Tibial nerve (tissue), 4 donors: Measurements from ENCODE around the gene SEMA4C. TPM values are rescaled to one million over a fixed set of nuclear protein-coding genes. Genes with fewer than 3 reads are reported as not detected.
A peak's percentile ranks its signal among the peaks of the same experiment; 100 is the strongest.

Experiments
- DNase-seq, 2 donors: peaks; one replicate each; pipeline ENCODE4 v3.0.0-alpha.2; 2019; ENCODE audit warnings: low spot score in 2 of 2
- H3K27ac ChIP-seq, 4 donors: fragments of 200-600 bp; sonication (generic) in 3 of 4; one replicate each; pipeline ENCODE4 v1.5.1; 2017 to 2019; ENCODE audit warnings: mild to moderate bottlenecking in 1 of 4
- H3K27me3 ChIP-seq, 2 donors: fragments of 200-600 bp; sonication (generic) in 1 of 2; one replicate each; pipeline versions ENCODE4 v1.5.1 to v1.6.0; 2017 to 2019
- H3K36me3 ChIP-seq, 3 donors: fragments of 200-600 bp; sonication (generic); one replicate each; pipeline ENCODE4 v1.5.1; 2018 to 2019
- H3K4me1 ChIP-seq, 4 donors: fragments of 200-600 bp; sonication (generic) in 3 of 4; one replicate each; pipeline ENCODE4 v1.5.1; 2017 to 2019
- H3K4me3 ChIP-seq, 4 donors: fragments of 200-600 bp; sonication (generic) in 3 of 4; one replicate each; pipeline ENCODE4 v1.5.1; 2017 to 2019; ENCODE audit warnings: mild to moderate bottlenecking in 1 of 4, moderate library complexity in 1 of 4
- H3K9me3 ChIP-seq, 4 donors: fragments of 200-600 bp; sonication (generic) in 3 of 4; one replicate each; pipeline ENCODE4 v1.5.1; 2017 to 2019
- CTCF ChIP-seq, 5 experiments: fragments of 200-600 bp in 3 of 5; fragments of 450-650 bp in 2 of 5; sonication (generic) in 3 of 5; IDR thresholded peaks; one replicate each; pipeline ENCODE4 v1.5.1; 2016 to 2019; ENCODE audit warnings: antibody characterized with exemption in 5 of 5, mild to moderate bottlenecking in 3 of 5, moderate library complexity in 2 of 5
- EP300 ChIP-seq, 2 donors: sonication (generic); formaldehyde crosslinking; IDR thresholded peaks; one replicate each; pipeline ENCODE4 v1.6.1; 2017; ENCODE audit warnings: antibody characterized with exemption in 2 of 2, mild to moderate bottlenecking in 1 of 2
- POLR2A ChIP-seq, 2 donors: fragments of 450-650 bp; IDR thresholded peaks; one replicate each; pipeline ENCODE4 v1.6.1; 2017; ENCODE audit warnings: antibody characterized with exemption in 2 of 2, mild to moderate bottlenecking in 2 of 2, moderate library complexity in 2 of 2
- WGBS, 2 donors: methylation state at CpG; one replicate each; pipeline ENCODE4 v1.1.5; 2018; 5-methylcytosine and 5-hydroxymethylcytosine counted together
- total RNA-seq, 4 donors: library from RNA; depleted of rRNA; stranded (reverse); fragments of >200 nt; gene quantifications; one replicate each; pipeline ENCODE4 v1.1.0, GENCODE V29; 2016

The SEMA4C gene
- total RNA-seq, 4 donors from 2014 or later = 120 to 181 (median 147) TPM

DNA sequence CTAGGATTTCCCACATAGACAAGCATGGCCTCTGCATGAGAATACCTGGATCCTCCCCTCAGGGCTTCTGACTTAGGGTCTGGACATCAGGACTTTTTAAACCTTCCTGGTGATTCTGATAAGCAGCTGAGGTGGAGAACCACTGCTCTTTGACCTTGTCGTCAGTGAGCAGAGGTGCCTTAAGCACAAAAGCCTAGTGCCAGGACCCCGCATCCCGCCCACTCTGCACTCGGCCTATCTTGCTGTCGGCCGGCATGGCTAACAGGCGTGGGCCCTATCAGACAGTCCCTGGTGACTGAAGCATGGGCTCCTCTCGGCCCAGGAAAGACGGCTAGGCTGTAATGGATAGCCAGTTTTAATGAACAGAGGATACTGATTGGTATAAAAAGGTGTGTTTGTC is 32.3 kb downstream of the SEMA4C start:
- DNase-seq = no peak
- Histone ChIP-seq H3K4me1 (peaks cover 0 to 24% (median 12%) of the 10 kb centered on the region in 4 donors), H3K27ac (no peak overlapping the region), H3K27me3 (no peaks in the 10 kb centered on the region), H3K36me3 (peaks cover 0 to 91% (median 0%) of the 10 kb centered on the region in 3 donors), H3K9me3 (no peaks in the 10 kb centered on the region), H3K4me3 (no peak overlapping the region)
- 79 to 92% methylated on average over 9 of the region's 9 CpGs for whole genome bisulfite sequencing, 2 donors
- TF ChIP-seq EP300 (IDR thresholded peaks at IDR 0.05) (no peak), CTCF (IDR thresholded peaks at IDR 0.05) (no peak)

DNA sequence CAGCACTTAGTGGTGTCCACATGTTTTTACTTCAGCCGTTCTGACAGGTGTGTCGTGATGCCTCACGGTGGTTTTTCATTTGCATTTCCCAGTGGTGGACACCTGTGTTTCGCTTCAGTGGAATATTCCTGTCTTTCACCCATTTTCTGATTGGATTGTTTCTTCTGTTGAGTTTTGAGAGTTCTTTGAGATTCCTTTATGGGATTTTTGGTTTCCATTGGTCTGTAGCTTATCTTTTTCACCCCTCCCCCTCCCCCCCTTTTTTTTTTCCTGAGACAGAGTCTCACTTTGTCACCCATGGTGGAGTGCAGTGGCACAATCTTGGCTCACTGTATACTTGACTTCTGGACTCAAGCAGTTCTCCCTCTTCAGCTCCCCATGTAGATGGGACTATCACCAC is 34.0 kb downstream of the SEMA4C start:
- H3K9me3 ChIP-seq = no peaks in the 10 kb centered on the region
- WGBS, 2 donors = 92 to 95% methylated on average over 4 of the region's 4 CpGs
- TF ChIP-seq POLR2A (IDR thresholded peaks at IDR 0.05) (no peak), CTCF (IDR thresholded peaks at IDR 0.05) (no peak), EP300 (IDR thresholded peaks at IDR 0.05) (no peak)
- no peak for DNase-seq
- H3K27ac ChIP-seq = no peak overlapping the region
- H3K36me3 ChIP-seq = peaks cover 0 to 98% (median 0%) of the 10 kb centered on the region in 3 donors
- H3K4me3 ChIP-seq = no peak overlapping the region
- peaks cover 0 to 33% (median 12%) of the 10 kb centered on the region in 4 donors for H3K4me1 ChIP-seq
- no peaks in the 10 kb centered on the region for H3K27me3 ChIP-seq

- 44 to 46% methylated on average over 18 of the region's 18 CpGs for WGBS, 2 donors
- H3K9me3 ChIP-seq = no peaks in the 10 kb centered on the region
- H3K4me1 ChIP-seq = peaks cover 0 to 20% (median 9%) of the 10 kb centered on the region in 4 donors
- no peaks in the 10 kb centered on the region for H3K27me3 ChIP-seq
- peak overlapping the region in 3 of 4 donors; percentile 5 to 50 (median 34) for H3K27ac ChIP-seq
- DNase-seq = peak in 1 of 2 donors; percentile 28
- no peak overlapping the region for H3K4me3 ChIP-seq
- H3K36me3 ChIP-seq = peaks cover 6 to 98% (median 7%) of the 10 kb centered on the region in 3 donors
- TF ChIP-seq EP300 (IDR thresholded peaks at IDR 0.05) (no peak), POLR2A (IDR thresholded peaks at IDR 0.05) (no peak), CTCF (IDR thresholded peaks at IDR 0.05) (no peak)
Measured at GRCh38 chr2:96832754-96833507, 36.9 kb downstream of the SEMA4C start.

DNA sequence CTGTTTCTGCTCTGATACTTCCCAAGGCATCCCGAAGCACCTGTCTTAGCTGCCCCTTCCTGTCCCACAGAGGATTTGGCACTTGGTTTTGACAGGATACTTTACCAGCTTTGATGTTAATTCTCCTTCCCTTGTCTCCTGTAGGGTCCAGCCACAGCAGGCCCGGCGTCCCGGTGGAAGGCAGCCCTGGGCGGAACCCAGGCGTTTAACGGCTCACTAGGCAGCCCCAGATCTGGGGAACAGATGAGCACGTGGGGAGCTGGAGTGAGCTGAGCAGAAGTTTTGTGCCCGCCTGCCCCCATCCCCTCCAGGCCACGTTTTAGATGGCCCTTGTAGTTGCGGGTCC is 37.5 kb downstream of the SEMA4C start:
- no peak overlapping the region for H3K4me3 ChIP-seq
- H3K27ac ChIP-seq = peak overlapping the region in 2 of 4 donors; percentile 5 to 50
- H3K9me3 ChIP-seq = no peaks in the 10 kb centered on the region
- H3K27me3 ChIP-seq = no peaks in the 10 kb centered on the region
- TF ChIP-seq CTCF (IDR thresholded peaks at IDR 0.05) (no peak), POLR2A (IDR thresholded peaks at IDR 0.05) (no peak)
- WGBS, 2 donors = 50 to 55% methylated on average over 9 to 11 of the region's 11 CpGs
- H3K36me3 ChIP-seq = peaks cover 7 to 98% (median 12%) of the 10 kb centered on the region in 3 donors
- peaks cover 0 to 20% (median 9%) of the 10 kb centered on the region in 4 donors for H3K4me1 ChIP-seq
- DNase-seq = no peak

- Histone ChIP-seq H3K36me3 (peaks cover 7 to 98% (median 13%) of the 10 kb centered on the region in 3 donors), H3K27ac (peak overlapping the region in 2 of 4 donors; percentile 5 to 16), H3K27me3 (no peaks in the 10 kb centered on the region), H3K9me3 (no peaks in the 10 kb centered on the region), H3K4me3 (no peak overlapping the region), H3K4me1 (peaks cover 0 to 20% (median 9%) of the 10 kb centered on the region in 4 donors)
- TF ChIP-seq POLR2A (IDR thresholded peaks at IDR 0.05) (no peak), CTCF (IDR thresholded peaks at IDR 0.05) (no peak)
- no peak for DNase-seq
- 69 to 75% methylated on average over 10 of the region's 10 CpGs for WGBS, 2 donors
Measured at GRCh38 chr2:96831679-96832078, 38.2 kb downstream of the SEMA4C start.
